ENCODE data around the gene DDX3X. TPM values are rescaled to one million over a fixed set of nuclear protein-coding genes. Genes with fewer than 3 reads are reported as not detected.
"Not testable (repeated sequence)": the region's sequence is repeated elsewhere in the genome, so short reads cannot be mapped to it uniquely, and the experiment has no call there.

DDX3X gene
- total RNA-seq, 1 experiment from 2014 or later = 338 TPM

DNA sequence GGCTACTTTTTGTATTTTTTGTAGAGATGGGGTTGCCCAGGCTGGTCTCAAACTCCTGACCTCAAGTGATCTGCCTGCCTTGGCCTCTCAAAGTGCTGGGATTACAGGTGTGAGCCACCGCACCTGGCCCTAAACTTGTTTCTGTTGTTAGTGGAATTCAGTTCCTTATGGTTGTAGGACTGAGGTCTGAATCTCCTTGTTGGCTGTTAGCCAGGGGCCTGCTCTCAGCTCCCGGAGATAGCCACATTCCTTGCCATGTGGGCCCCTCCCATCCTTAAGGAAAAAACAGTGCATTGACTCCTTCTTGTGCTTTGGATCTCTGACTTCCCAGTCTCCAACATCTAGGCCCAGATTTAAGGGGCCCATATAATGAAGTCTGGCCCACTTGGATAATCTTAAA, 63.8 kb downstream of the DDX3X start:
- Histone ChIP-seq H3K79me1 (ENCODE audit: insufficient read depth, low read depth, low read length, poor library complexity, severe bottlenecking) (no peaks in the 10 kb centered on the region), H3K18ac (ENCODE audit: insufficient read length, low read depth, low read length) (no peak overlapping the region), H3K4ac (ENCODE audit: low read depth, low read length) (no peak overlapping the region), H3K56ac (ENCODE audit: insufficient read length, low read depth, low read length) (no peak overlapping the region), H2BK20ac (ENCODE audit: low read depth, low read length, poor library complexity, severe bottlenecking) (no peak overlapping the region), H2BK12ac (ENCODE audit: insufficient read length, low read depth, low read length) (no peak overlapping the region), H3K79me2 (ENCODE audit: insufficient read depth, low read length) (no peaks in the 10 kb centered on the region), H3K4me1 (ENCODE audit: insufficient read depth, low read length) (no peaks in the 10 kb centered on the region; the same call in 1 of the 2 replicates), H4K20me1 (ENCODE audit: control insufficient read depth, insufficient read depth, insufficient read length) (no peaks in the 10 kb centered on the region), H2BK120ac (ENCODE audit: low read depth, low read length, poor library complexity, severe bottlenecking) (no peak overlapping the region), H3K23ac (ENCODE audit: insufficient read length, low read depth, low read length) (no peak overlapping the region), H2BK15ac (ENCODE audit: low read depth, low read length) (no peak overlapping the region), H4K5ac (ENCODE audit: insufficient read length, low read depth, low read length) (no peak overlapping the region), H3K9me3 (ENCODE audit: control insufficient read depth, low read depth, low read length) (no peaks in the 10 kb centered on the region), H2AFZ (ENCODE audit: low read length) (no peak overlapping the region), H2AK5ac (ENCODE audit: insufficient read length, low read length) (no peak overlapping the region), H4K8ac (replicated peaks; ENCODE audit: insufficient read length, low read depth, low read length) (no peak overlapping the region), H3T11ph (ENCODE audit: low read length) (no peak overlapping the region), H3K27me3 (ENCODE audit: insufficient read depth, low read length) (no peaks in the 10 kb centered on the region), H3K4me2 (ENCODE audit: insufficient read depth, insufficient read length, low read length) (no peak overlapping the region), H3K9ac (ENCODE audit: extremely low read depth, insufficient read length, low read length) (no peak overlapping the region), H3K14ac (ENCODE audit: insufficient read depth, low read length) (no peak overlapping the region), H2BK5ac (ENCODE audit: insufficient read length, low read length) (no peak overlapping the region), H3K23me2 (ENCODE audit: insufficient read length, low read depth, low read length, poor library complexity, severe bottlenecking) (no peaks in the 10 kb centered on the region), H3K27ac (ENCODE audit: insufficient read length, low read depth, low read length) (no peak overlapping the region), H4K91ac (ENCODE audit: insufficient read length, low read depth, low read length) (no peak overlapping the region)
- no CpG with 5 or more reads among the region's 2 CpGs for WGBS (ENCODE audit: extremely low coverage, insufficient read length, low lambda C conversion rate)
- no peaks in the 10 kb centered on the region for H3K27me3 Mint-ChIP-seq (ENCODE audit: low read depth)
- no peak overlapping the region for H3K27ac Mint-ChIP-seq
- H3K36me3 Mint-ChIP-seq (ENCODE audit: insufficient read depth in 1 of 3, low read depth in 3 of 3) = peaks cover 0 to 4% (median 3%) of the 10 kb centered on the region in 3 experiments; a peak in 3 of 7 replicates
- DNase-seq = no peak
- no peak overlapping the region for H3K4me3 Mint-ChIP-seq
- peaks cover 0 to 3% of the 10 kb centered on the region in 2 experiments; a peak in 2 of 4 replicates for H3K4me1 Mint-ChIP-seq
- TF ChIP-seq, protein P1, sequence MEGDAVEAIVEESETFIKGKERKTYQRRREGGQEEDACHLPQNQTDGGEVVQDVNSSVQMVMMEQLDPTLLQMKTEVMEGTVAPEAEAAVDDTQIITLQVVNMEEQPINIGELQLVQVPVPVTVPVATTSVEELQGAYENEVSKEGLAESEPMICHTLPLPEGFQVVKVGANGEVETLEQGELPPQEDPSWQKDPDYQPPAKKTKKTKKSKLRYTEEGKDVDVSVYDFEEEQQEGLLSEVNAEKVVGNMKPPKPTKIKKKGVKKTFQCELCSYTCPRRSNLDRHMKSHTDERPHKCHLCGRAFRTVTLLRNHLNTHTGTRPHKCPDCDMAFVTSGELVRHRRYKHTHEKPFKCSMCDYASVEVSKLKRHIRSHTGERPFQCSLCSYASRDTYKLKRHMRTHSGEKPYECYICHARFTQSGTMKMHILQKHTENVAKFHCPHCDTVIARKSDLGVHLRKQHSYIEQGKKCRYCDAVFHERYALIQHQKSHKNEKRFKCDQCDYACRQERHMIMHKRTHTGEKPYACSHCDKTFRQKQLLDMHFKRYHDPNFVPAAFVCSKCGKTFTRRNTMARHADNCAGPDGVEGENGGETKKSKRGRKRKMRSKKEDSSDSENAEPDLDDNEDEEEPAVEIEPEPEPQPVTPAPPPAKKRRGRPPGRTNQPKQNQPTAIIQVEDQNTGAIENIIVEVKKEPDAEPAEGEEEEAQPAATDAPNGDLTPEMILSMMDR (conservative IDR thresholded peaks at IDR 0.05) = no peak
- H3K9me3 Mint-ChIP-seq = peaks cover 57 to 65% of the 10 kb centered on the region in 2 experiments

DNA sequence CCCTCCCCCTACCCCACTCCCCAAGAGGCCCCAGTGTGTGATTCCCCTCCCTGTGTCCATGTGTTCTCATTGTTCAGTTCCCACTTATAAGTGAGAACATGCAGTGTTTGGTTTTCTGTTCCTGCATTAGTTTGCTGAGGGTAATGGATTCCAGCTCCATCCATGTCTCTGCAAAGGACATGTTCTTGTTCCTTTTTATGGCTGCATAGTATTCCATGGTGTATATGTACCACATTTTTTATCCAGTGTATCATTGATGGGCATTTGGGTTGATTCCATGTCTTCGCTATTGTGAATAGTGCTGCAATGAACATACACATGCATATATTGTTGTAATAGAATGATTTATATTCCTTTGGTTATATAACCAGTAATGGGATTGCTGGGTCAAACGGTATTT, 68.6 kb downstream of the DDX3X start:
- H3K9me3 ChIP-seq (ENCODE audit: control insufficient read depth, low read depth, low read length); H2BK120ac ChIP-seq (ENCODE audit: low read depth, low read length, poor library complexity, severe bottlenecking): not testable (repeated sequence)

More for the DNA sequence above, 68.6 kb downstream of the DDX3X start:
- H4K5ac ChIP-seq (ENCODE audit: insufficient read length, low read depth, low read length); H2AFZ ChIP-seq (ENCODE audit: low read length); H4K8ac ChIP-seq (replicated peaks; ENCODE audit: insufficient read length, low read depth, low read length); DNase-seq; H3K56ac ChIP-seq (ENCODE audit: insufficient read length, low read depth, low read length); H2BK15ac ChIP-seq (ENCODE audit: low read depth, low read length); H3K14ac ChIP-seq (ENCODE audit: insufficient read depth, low read length); H4K91ac ChIP-seq (ENCODE audit: insufficient read length, low read depth, low read length); H2BK20ac ChIP-seq (ENCODE audit: low read depth, low read length, poor library complexity, severe bottlenecking); H2BK12ac ChIP-seq (ENCODE audit: insufficient read length, low read depth, low read length); H3K27me3 Mint-ChIP-seq (ENCODE audit: low read depth); H3K27me3 ChIP-seq (ENCODE audit: insufficient read depth, low read length); H3K4me1 ChIP-seq (ENCODE audit: insufficient read depth, low read length); H3K27ac Mint-ChIP-seq; H2AK5ac ChIP-seq (ENCODE audit: insufficient read length, low read length); H3K27ac ChIP-seq (ENCODE audit: insufficient read length, low read depth, low read length); H3K4me2 ChIP-seq (ENCODE audit: insufficient read depth, insufficient read length, low read length); H3K79me1 ChIP-seq (ENCODE audit: insufficient read depth, low read depth, low read length, poor library complexity, severe bottlenecking); H3T11ph ChIP-seq (ENCODE audit: low read length); H3K4me1 Mint-ChIP-seq; H3K23ac ChIP-seq (ENCODE audit: insufficient read length, low read depth, low read length); H3K36me3 Mint-ChIP-seq (ENCODE audit: insufficient read depth in 1 of 3, low read depth in 3 of 3); H3K79me2 ChIP-seq (ENCODE audit: insufficient read depth, low read length); H3K4ac ChIP-seq (ENCODE audit: low read depth, low read length); H3K23me2 ChIP-seq (ENCODE audit: insufficient read length, low read depth, low read length, poor library complexity, severe bottlenecking); H3K4me3 Mint-ChIP-seq; H2BK5ac ChIP-seq (ENCODE audit: insufficient read length, low read length); H3K18ac ChIP-seq (ENCODE audit: insufficient read length, low read depth, low read length); H4K20me1 ChIP-seq (ENCODE audit: control insufficient read depth, insufficient read depth, insufficient read length); H3K9ac ChIP-seq (ENCODE audit: extremely low read depth, insufficient read length, low read length): not testable (repeated sequence)
- no CpG with 5 or more reads among the region's 2 CpGs for WGBS (ENCODE audit: extremely low coverage, insufficient read length, low lambda C conversion rate)
- H3K9me3 Mint-ChIP-seq = peaks cover 59 to 63% of the 10 kb centered on the region in 2 experiments
